Neural cell (in vitro differentiated cells): ENCODE data around the gene TMEM59L. TPM values are rescaled to one million over a fixed set of nuclear protein-coding genes. Genes with fewer than 3 reads are reported as not detected.

ENCODE experiments used
- H2AFZ ChIP-seq: fragments of 200-600, 300-800 bp; sonication (generic), shearing (Covaris generic); 2 replicates; pipeline ENCODE4 v1.6.0; 2014; ENCODE audit warnings: low read depth, mild to moderate bottlenecking, antibody characterized with exemption, low read length, moderate library complexity
- H3F3A ChIP-seq: fragments of 200-600 bp; shearing (Covaris generic); 2 replicates; pipeline ENCODE4 v1.6.1; 2016; ENCODE audit warnings: mild to moderate bottlenecking, moderate library complexity, mixed read lengths, antibody characterized with exemption, low read length; ENCODE audit not compliant: insufficient read depth, poor library complexity, severe bottlenecking
- H3K27ac ChIP-seq: fragments of 200-600, 300-800 bp; sonication (generic), shearing (Covaris generic); 2 replicates; pipeline ENCODE4 v1.5.1; 2014; ENCODE audit warnings: mild to moderate bottlenecking, low read length, moderate library complexity
- H3K27me3 ChIP-seq: fragments of 300-800, 200-600 bp; sonication (generic), shearing (Covaris generic); 2 replicates; pipeline ENCODE4 v1.6.0; 2014; ENCODE audit warnings: mild to moderate bottlenecking, low read depth, low read length, moderate library complexity; ENCODE audit not compliant: insufficient read depth
- H3K36me3 ChIP-seq: fragments of 300-800, 200-600 bp; sonication (generic), shearing (Covaris generic); 2 replicates; pipeline ENCODE4 v1.5.1; 2014; ENCODE audit warnings: mild to moderate bottlenecking, antibody characterized with exemption, low read length, moderate library complexity; ENCODE audit not compliant: insufficient read depth
- H3K4me2 ChIP-seq: fragments of 300-800, 200-600 bp; sonication (generic), shearing (Covaris generic); 2 replicates; pipeline ENCODE4 v1.6.0; 2014; ENCODE audit warnings: mild to moderate bottlenecking, low read length
- H3K4me3 ChIP-seq: fragments of 300-800, 200-600 bp; sonication (generic), shearing (Covaris generic); 2 replicates; pipeline ENCODE4 v1.5.1; 2014; ENCODE audit warnings: mild to moderate bottlenecking, low read length, moderate library complexity
- H3K79me2 ChIP-seq: fragments of 200-600 bp; shearing (Covaris generic); replicated peaks from 2 replicates; pipeline ENCODE4 v1.6.0; 2014; ENCODE audit warnings: mild to moderate bottlenecking, low read length, moderate library complexity; ENCODE audit not compliant: insufficient read depth
- H3K9ac ChIP-seq: fragments of 300-800, 200-600 bp; sonication (generic), shearing (Covaris generic); 2 replicates; pipeline ENCODE4 v1.6.1; 2016; ENCODE audit warnings: mild to moderate bottlenecking, low read length, mixed read lengths
- H3K9me2 ChIP-seq: fragments of 200-600 bp; shearing (Covaris generic); 2 replicates; pipeline ENCODE4 v1.6.1; 2016; ENCODE audit warnings: mild to moderate bottlenecking, low read length, mixed read lengths; ENCODE audit not compliant: insufficient read depth
- H3K9me3 ChIP-seq: fragments of 200-600, 300-800 bp; sonication (generic), shearing (Covaris generic); 2 replicates; pipeline ENCODE4 v1.6.1; 2016; ENCODE audit warnings: mild to moderate bottlenecking, mixed run types, low read length, moderate library complexity, mixed read lengths
- H4K20me1 ChIP-seq: fragments of 200-600 bp; shearing (Covaris generic); 2 replicates; pipeline ENCODE4 v1.6.1; 2016; ENCODE audit warnings: mild to moderate bottlenecking, mixed run types; ENCODE audit not compliant: insufficient read depth
- EP300 ChIP-seq: fragments of 450-650 bp; conservative IDR thresholded peaks from 2 replicates; pipeline ENCODE4 v1.6.1; 2014; ENCODE audit warnings: antibody characterized with exemption, mild to moderate bottlenecking, moderate library complexity; ENCODE audit not compliant: poor library complexity, severe bottlenecking
- EZH2 ChIP-seq: fragments of 200-600, 300-800 bp; shearing (Covaris generic), sonication (generic); IDR thresholded peaks from 2 replicates; pipeline ENCODE4 v1.6.1; 2014; ENCODE audit warnings: antibody characterized with exemption, low read length, borderline replicate concordance, mild to moderate bottlenecking; ENCODE audit not compliant: insufficient read depth, poor library complexity, severe bottlenecking
- MXI1 ChIP-seq: fragments of 450-650 bp; conservative IDR thresholded peaks from 2 replicates; pipeline ENCODE4 v1.6.1; 2014; ENCODE audit warnings: antibody characterized with exemption, mild to moderate bottlenecking; ENCODE audit not compliant: poor library complexity, severe bottlenecking
- POLR2AphosphoS5 ChIP-seq: IDR thresholded peaks from 2 replicates; pipeline ENCODE4 v1.6.1; 2012
- RAD21 ChIP-seq: fragments of 450-650 bp; conservative IDR thresholded peaks from 2 replicates; pipeline ENCODE4 v1.6.1; 2014; ENCODE audit warnings: antibody characterized with exemption, mild to moderate bottlenecking, moderate library complexity
- SMC3 ChIP-seq: fragments of 450-650 bp; conservative IDR thresholded peaks from 2 replicates; pipeline ENCODE4 v1.6.1; 2014; ENCODE audit warnings: antibody characterized with exemption, mild to moderate bottlenecking, moderate library complexity; ENCODE audit not compliant: poor library complexity
- TAF1 ChIP-seq: IDR thresholded peaks from 2 replicates; pipeline ENCODE4 v1.6.1; 2012; ENCODE audit warnings: low read depth
- polyA plus RNA-seq: library from polyadenylated mRNA; depleted of rRNA; stranded (reverse); fragments of >200 nt; gene quantifications from 2 replicates; pipeline ENCODE4 v1.2.3, GENCODE V29; 2014
- TF ChIP-seq, protein P1 (sequence below): fragments of 450-650 bp; IDR thresholded peaks from 2 replicates; pipeline ENCODE4 v1.5.1; 2014; ENCODE audit warnings: antibody characterized with exemption, mild to moderate bottlenecking, moderate library complexity; ENCODE audit not compliant: poor library complexity, severe bottlenecking
- TF ChIP-seq, protein P2 (sequence below): IDR thresholded peaks from 2 replicates; pipeline ENCODE4 v1.6.1; 2012; ENCODE audit warnings: borderline replicate concordance

TMEM59L gene
- polyA plus RNA-seq, 1 donor from 2014 or later: 138 TPM

DNA sequence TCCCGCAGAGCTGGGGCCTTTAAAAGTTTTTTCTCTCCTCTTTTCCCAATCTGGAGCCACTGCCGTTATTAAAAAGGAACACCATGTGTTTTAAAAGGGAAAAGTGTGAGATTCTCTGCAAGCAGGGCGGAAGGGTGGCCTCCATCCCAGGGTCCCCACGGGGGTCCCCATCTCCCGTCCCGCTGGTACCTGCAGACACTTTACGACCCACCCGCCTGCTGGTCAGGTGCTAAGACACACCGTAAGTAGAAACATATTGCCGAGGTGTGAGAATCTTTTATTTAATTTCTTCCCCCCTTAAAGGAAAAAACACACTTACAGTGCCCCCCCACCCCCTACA is 7.9 kb upstream of the TMEM59L start:
- H3K4me3 ChIP-seq: no peak overlapping the region
- TF ChIP-seq EZH2 (peak; percentile 3), MXI1 (no peak)
- no peak overlapping the region for H3K9ac ChIP-seq
- H3K27ac ChIP-seq: no peak overlapping the region
- H4K20me1 ChIP-seq: no peaks in the 10 kb centered on the region
- no peaks in the 10 kb centered on the region for H3K36me3 ChIP-seq
- no peaks in the 10 kb centered on the region for H3K79me2 ChIP-seq
- no peaks in the 10 kb centered on the region for H3K9me3 ChIP-seq
- H3F3A ChIP-seq: no peaks in the 10 kb centered on the region
- H3K9me2 ChIP-seq: no peaks in the 10 kb centered on the region
- peaks cover 79% of the 10 kb centered on the region for H3K27me3 ChIP-seq
- H2AFZ ChIP-seq: no peak overlapping the region
- H3K4me2 ChIP-seq: no peak overlapping the region

DNA sequence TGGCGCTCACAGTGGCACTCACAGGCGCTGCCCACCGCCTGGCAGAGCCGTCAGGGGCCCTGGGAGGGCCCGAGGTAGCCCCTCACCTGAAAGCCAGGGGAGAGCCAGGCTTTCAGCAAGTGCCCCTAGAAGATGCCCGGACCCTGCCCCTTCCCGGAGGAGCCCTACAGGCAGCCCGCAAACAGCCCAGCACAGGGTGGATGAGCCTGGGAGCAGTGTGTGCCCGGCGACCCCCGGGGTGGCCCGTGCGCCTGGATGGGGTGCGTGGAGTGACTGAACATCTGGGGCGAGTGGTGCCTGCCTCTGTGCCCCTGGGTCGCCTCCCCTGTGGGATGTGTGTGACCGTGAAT is 7.5 kb upstream of the TMEM59L start:
- Histone ChIP-seq H3K4me3 (no peak overlapping the region), H4K20me1 (no peaks in the 10 kb centered on the region), H3K9ac (no peak overlapping the region), H3K79me2 (no peaks in the 10 kb centered on the region), H3K36me3 (no peaks in the 10 kb centered on the region), H2AFZ (no peak overlapping the region), H3K9me3 (no peaks in the 10 kb centered on the region), H3K4me2 (no peak overlapping the region), H3K27me3 (peaks cover 83% of the 10 kb centered on the region), H3K27ac (no peak overlapping the region), H3K9me2 (no peaks in the 10 kb centered on the region), H3F3A (no peaks in the 10 kb centered on the region)
- TF ChIP-seq, protein P1, sequence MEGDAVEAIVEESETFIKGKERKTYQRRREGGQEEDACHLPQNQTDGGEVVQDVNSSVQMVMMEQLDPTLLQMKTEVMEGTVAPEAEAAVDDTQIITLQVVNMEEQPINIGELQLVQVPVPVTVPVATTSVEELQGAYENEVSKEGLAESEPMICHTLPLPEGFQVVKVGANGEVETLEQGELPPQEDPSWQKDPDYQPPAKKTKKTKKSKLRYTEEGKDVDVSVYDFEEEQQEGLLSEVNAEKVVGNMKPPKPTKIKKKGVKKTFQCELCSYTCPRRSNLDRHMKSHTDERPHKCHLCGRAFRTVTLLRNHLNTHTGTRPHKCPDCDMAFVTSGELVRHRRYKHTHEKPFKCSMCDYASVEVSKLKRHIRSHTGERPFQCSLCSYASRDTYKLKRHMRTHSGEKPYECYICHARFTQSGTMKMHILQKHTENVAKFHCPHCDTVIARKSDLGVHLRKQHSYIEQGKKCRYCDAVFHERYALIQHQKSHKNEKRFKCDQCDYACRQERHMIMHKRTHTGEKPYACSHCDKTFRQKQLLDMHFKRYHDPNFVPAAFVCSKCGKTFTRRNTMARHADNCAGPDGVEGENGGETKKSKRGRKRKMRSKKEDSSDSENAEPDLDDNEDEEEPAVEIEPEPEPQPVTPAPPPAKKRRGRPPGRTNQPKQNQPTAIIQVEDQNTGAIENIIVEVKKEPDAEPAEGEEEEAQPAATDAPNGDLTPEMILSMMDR: no peak
- TF ChIP-seq EZH2: peak; percentile 11

DNA sequence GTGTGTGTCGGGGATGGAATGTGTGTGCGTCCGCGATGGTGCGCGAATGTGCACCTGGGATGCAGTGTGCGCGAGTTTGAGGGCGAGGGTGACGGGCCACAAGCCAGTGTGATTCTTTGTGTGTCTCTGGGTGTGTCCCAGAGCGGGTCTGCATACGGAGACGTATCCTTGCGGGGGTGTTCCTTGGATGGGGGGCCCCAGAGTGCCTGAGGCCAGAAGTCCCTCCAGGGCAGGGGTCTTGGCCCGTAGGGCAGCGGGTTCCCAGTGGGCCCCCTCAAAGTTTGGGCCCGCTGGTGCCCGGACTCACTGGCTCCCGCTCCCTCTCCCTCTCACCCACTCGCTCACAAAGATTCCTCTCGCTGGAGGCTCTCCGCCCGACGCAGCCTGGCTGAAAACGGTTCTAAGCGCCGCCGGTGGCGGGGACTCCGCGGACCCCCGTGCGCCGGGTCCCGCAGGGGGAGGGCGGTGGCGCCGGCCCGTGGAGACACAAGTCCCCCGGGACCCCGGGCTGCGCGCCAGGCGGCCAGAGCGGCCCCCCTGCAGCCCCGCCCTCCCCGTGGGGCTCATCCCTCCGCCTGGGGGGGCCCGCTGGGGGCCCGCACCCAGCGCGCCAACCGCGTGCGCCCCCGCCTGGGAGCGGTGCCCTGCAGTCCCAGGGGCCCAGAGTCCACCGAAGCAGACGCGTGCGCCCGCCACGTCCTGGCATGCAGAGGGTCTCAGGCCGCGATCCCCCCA is 7.0 kb upstream of the TMEM59L start:
- Histone ChIP-seq H3K9ac (no peak overlapping the region), H2AFZ (no peak overlapping the region), H3K27me3 (peaks cover 88% of the 10 kb centered on the region), H3K79me2 (no peaks in the 10 kb centered on the region), H3K27ac (no peak overlapping the region), H4K20me1 (no peaks in the 10 kb centered on the region), H3F3A (no peaks in the 10 kb centered on the region), H3K4me2 (no peak overlapping the region), H3K4me3 (no peak overlapping the region), H3K36me3 (no peaks in the 10 kb centered on the region), H3K9me3 (no peaks in the 10 kb centered on the region), H3K9me2 (no peaks in the 10 kb centered on the region)
- no peak for TF ChIP-seq POLR2AphosphoS5
- TF ChIP-seq EZH2: no peak
- TF ChIP-seq SMC3: no peak
- TF ChIP-seq, protein P1: no peak
- no peak for TF ChIP-seq EP300
- no peak for TF ChIP-seq MXI1
- TF ChIP-seq, protein P2, sequence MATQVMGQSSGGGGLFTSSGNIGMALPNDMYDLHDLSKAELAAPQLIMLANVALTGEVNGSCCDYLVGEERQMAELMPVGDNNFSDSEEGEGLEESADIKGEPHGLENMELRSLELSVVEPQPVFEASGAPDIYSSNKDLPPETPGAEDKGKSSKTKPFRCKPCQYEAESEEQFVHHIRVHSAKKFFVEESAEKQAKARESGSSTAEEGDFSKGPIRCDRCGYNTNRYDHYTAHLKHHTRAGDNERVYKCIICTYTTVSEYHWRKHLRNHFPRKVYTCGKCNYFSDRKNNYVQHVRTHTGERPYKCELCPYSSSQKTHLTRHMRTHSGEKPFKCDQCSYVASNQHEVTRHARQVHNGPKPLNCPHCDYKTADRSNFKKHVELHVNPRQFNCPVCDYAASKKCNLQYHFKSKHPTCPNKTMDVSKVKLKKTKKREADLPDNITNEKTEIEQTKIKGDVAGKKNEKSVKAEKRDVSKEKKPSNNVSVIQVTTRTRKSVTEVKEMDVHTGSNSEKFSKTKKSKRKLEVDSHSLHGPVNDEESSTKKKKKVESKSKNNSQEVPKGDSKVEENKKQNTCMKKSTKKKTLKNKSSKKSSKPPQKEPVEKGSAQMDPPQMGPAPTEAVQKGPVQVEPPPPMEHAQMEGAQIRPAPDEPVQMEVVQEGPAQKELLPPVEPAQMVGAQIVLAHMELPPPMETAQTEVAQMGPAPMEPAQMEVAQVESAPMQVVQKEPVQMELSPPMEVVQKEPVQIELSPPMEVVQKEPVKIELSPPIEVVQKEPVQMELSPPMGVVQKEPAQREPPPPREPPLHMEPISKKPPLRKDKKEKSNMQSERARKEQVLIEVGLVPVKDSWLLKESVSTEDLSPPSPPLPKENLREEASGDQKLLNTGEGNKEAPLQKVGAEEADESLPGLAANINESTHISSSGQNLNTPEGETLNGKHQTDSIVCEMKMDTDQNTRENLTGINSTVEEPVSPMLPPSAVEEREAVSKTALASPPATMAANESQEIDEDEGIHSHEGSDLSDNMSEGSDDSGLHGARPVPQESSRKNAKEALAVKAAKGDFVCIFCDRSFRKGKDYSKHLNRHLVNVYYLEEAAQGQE: no peak
- no peak for TF ChIP-seq TAF1
- no peak for TF ChIP-seq RAD21
